Heart left ventricle (tissue), 13 donors: Measurements from ENCODE around the gene PANX3.

ENCODE experiments used
- CTCF ChIP-seq, 12 donors: fragments of 200-600 bp; sonication (generic) in 4 of 12; IDR thresholded peaks; one replicate each; pipeline versions ENCODE4 v1.5.0 to v1.8.0; 2018 to 2022; ENCODE audit warnings: antibody characterized with exemption in 12 of 12, mild to moderate bottlenecking in 5 of 12
- POLR2A ChIP-seq, 2 donors: fragments of 450-650 bp; IDR thresholded peaks; one replicate each; pipeline ENCODE4 v1.6.1; 2017; ENCODE audit warnings: antibody characterized with exemption in 2 of 2, mild to moderate bottlenecking in 2 of 2, moderate library complexity in 2 of 2
- donor health status: ischemic (EF 13 %, LVEDD 7.1; RV severe dilation, severe dysfunction).
- donor health status: DM: no; HTN: yes; CAD: no.
- donor health status: DM: no; HTN: no; CAD: no.
- donor health status: ischemic (EF 25% LVEDD 6.9; RV normal size, moderate dysfunction).
- donor health status: ischemic (EF 25% LVEDD 5.7; RV mildly dilated, moderate dysfunction).
- donor health status: ischemic (EF 35%, LVEDD 5.7; RV mildly dilated, moderate dysfunction).
- donor health status: nonischemic (EF 11% LVEDD 7.7; RV severe dilation, severe dysfunction).
- donor health status: DM: yes; HTN: yes; CAD: no.
- donor health status: PGD.
- donor health status: ischemic (EF 29% LVEDD 5.4; RV normal size, mild dysfunction).
- donor health status: nonischemic (EF 23%, LVEDD 6.1; RV moderate dilation, normal function).

DNA sequence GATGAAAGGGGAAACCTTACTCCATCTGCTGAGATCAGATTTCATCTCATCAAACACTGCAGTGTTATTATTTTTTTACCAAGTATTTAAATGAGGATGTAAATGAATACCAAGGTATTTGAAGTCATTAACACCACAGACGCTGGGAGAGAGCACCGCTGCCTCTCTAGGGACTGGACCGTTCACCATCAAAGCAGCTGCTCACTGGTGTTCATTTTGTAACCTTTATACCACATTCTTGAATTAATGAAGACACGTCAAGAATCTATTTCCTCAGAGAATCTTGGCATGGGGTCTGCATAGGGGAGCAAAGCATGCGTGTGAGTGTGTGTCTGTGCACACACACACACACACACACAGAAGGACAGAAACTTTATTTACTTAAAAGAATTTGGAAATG, 46.7 kb downstream of the PANX3 start:
- TF ChIP-seq CTCF (IDR thresholded peaks at IDR 0.05): no peak
- no peak for TF ChIP-seq POLR2A (IDR thresholded peaks at IDR 0.05)
